SU-DHL-6 (cell line): Measurements from ENCODE around the gene CYP39A1.

ENCODE experiments used
- CTCF ChIP-seq: fragments of 200-600 bp; sonication (generic); IDR thresholded peaks from one replicate; pipeline ENCODE4 v1.5.1; 2017; ENCODE audit warnings: antibody characterized with exemption, mild to moderate bottlenecking, low read length, moderate library complexity; ENCODE audit not compliant: insufficient read depth, poor library complexity, severe bottlenecking
- EZH2phosphoT487 ChIP-seq: fragments of 200-600 bp; sonication (generic), shearing (Covaris generic); conservative IDR thresholded peaks from 2 replicates; pipeline ENCODE4 v1.6.1; 2018; ENCODE audit warnings: mild to moderate bottlenecking, antibody characterized with exemption, low read length, moderate library complexity, mixed read lengths

- TF ChIP-seq CTCF = no peak
- no peak for TF ChIP-seq EZH2phosphoT487
These were observed 135.4 kb downstream of the CYP39A1 start for GRCh38 chr6:46517202-46517601.
